SK-N-SH (cell line): ENCODE results near the gene UBAP1L.

Experiments used
- CHD2 ChIP-seq: fragments of 150-350 bp; IDR thresholded peaks from 2 replicates; pipeline ENCODE4 v1.6.1; 2018; ENCODE audit warnings: low read length; ENCODE audit not compliant: partially characterized antibody
- CTCF ChIP-seq: fragments of 200-600 bp; sonication (generic); IDR thresholded peaks from 2 replicates; pipeline ENCODE4 v1.6.1; 2017; ENCODE audit warnings: antibody characterized with exemption, mild to moderate bottlenecking, moderate library complexity
- ELF1 ChIP-seq: IDR thresholded peaks from 2 replicates; pipeline ENCODE4 v1.4.0; 2012
- EP300 ChIP-seq, 2 experiments: IDR thresholded peaks; 2 replicates each; pipeline versions ENCODE4 v1.4.0 to v1.6.1; 2012; ENCODE audit warnings: borderline replicate concordance in 1 of 2, low read depth in 1 of 2, low read length in 1 of 2
- EZH2phosphoT487 ChIP-seq: fragments of 200-600 bp; sonication (generic); IDR thresholded peaks from 2 replicates; pipeline ENCODE4 v1.6.1; 2017; ENCODE audit warnings: low read depth, mixed run types, mild to moderate bottlenecking, antibody characterized with exemption, moderate library complexity, borderline replicate concordance
- FOXM1 ChIP-seq: IDR thresholded peaks from 2 replicates; pipeline ENCODE4 v1.4.0; 2012; ENCODE audit warnings: low read depth, mild to moderate bottlenecking
- GABPA ChIP-seq: IDR thresholded peaks from 2 replicates; pipeline ENCODE4 v1.4.0; 2012; ENCODE audit warnings: low read depth, mild to moderate bottlenecking
- JUND ChIP-seq: IDR thresholded peaks from 2 replicates; pipeline ENCODE4 v1.4.0; 2012
- MAX ChIP-seq: IDR thresholded peaks from 2 replicates; pipeline ENCODE4 v1.4.0; 2012; ENCODE audit warnings: low read depth
- NRF1 ChIP-seq: IDR thresholded peaks from 2 replicates; pipeline ENCODE4 v1.6.1; 2012; ENCODE audit warnings: low read depth, mild to moderate bottlenecking, low read length
- REST ChIP-seq: IDR thresholded peaks from 2 replicates; pipeline ENCODE4 v1.6.1; 2012; ENCODE audit warnings: mild to moderate bottlenecking, low read depth, low read length, moderate library complexity
- SMC3 ChIP-seq: IDR thresholded peaks from 2 replicates; pipeline ENCODE4 v1.6.1; 2012; ENCODE audit warnings: low read depth, low read length, improper control_type of control experiment
- YY1 ChIP-seq: IDR thresholded peaks from 2 replicates; pipeline ENCODE4 v1.4.0; 2012; ENCODE audit warnings: low read depth, mild to moderate bottlenecking

GRCh38 chr15:65049418-65049840, 65.6 kb downstream of the UBAP1L start:
- TF ChIP-seq CTCF = no peak
- no peak for TF ChIP-seq REST
- no peak for TF ChIP-seq EP300 (IDR thresholded peaks at IDR 0.05; ENCODE audit: borderline replicate concordance in 1 of 2, low read depth in 1 of 2, low read length in 1 of 2)
- no peak for TF ChIP-seq NRF1
- no peak for TF ChIP-seq EZH2phosphoT487
- peak; percentile 82 for TF ChIP-seq MAX
- no peak for TF ChIP-seq ELF1
- no peak for TF ChIP-seq YY1
- no peak for TF ChIP-seq JUND
- TF ChIP-seq GABPA = no peak
- TF ChIP-seq FOXM1 = no peak
- no peak for TF ChIP-seq SMC3
- no peak for TF ChIP-seq CHD2
